ENCODE results near the gene DNA2.

DNA2 gene

GRCh38 chr10:68397005-68397404 lies 74.8 kb downstream of the DNA2 start:
- H3K9me3 ChIP-seq (ENCODE audit: severe bottlenecking): no peaks in the 10 kb centered on the region
- peaks cover 60% of the 10 kb centered on the region for H3K36me3 ChIP-seq
- no peak overlapping the region for H3K27ac ChIP-seq
- DNase-seq: no peak
- no peak for TF ChIP-seq CTCF (IDR thresholded peaks at IDR 0.05; ENCODE audit: low read depth, low read length)
- no peaks in the 10 kb centered on the region for H3K27me3 ChIP-seq (ENCODE audit: insufficient read depth, low read depth, severe bottlenecking)
- H3K4me3 ChIP-seq (ENCODE audit: low read depth, low read length): no peak overlapping the region

GRCh38 chr10:68385740-68386139 lies 86.0 kb downstream of the DNA2 start:
- no peak for TF ChIP-seq CTCF (IDR thresholded peaks at IDR 0.05; ENCODE audit: low read depth, low read length)
- no peak overlapping the region for H3K4me3 ChIP-seq (ENCODE audit: low read depth, low read length)
- no peaks in the 10 kb centered on the region for H3K27me3 ChIP-seq (ENCODE audit: insufficient read depth, low read depth, severe bottlenecking)
- H3K9me3 ChIP-seq (ENCODE audit: severe bottlenecking): no peaks in the 10 kb centered on the region
- H3K27ac ChIP-seq: no peak overlapping the region
- peaks cover 68% of the 10 kb centered on the region for H3K36me3 ChIP-seq
- no peak for DNase-seq

- H3K36me3 ChIP-seq: peaks cover 51% of the 10 kb centered on the region
- H3K4me3 ChIP-seq (ENCODE audit: low read depth, low read length): no peak overlapping the region
- DNase-seq: no peak
- no peak overlapping the region for H3K27ac ChIP-seq
- no peak for TF ChIP-seq CTCF (IDR thresholded peaks at IDR 0.05; ENCODE audit: low read depth, low read length)
- H3K27me3 ChIP-seq (ENCODE audit: insufficient read depth, low read depth, severe bottlenecking): no peaks in the 10 kb centered on the region
- H3K9me3 ChIP-seq (ENCODE audit: severe bottlenecking): no peaks in the 10 kb centered on the region
These were observed 100.2 kb downstream of the DNA2 start for GRCh38 chr10:68371604-68372003.

- Histone ChIP-seq H3K36me3 (peaks cover 33% of the 10 kb centered on the region), H3K9me3 (ENCODE audit: severe bottlenecking) (no peaks in the 10 kb centered on the region), H3K27ac (no peak overlapping the region), H3K4me3 (ENCODE audit: low read depth, low read length) (no peak overlapping the region), H3K27me3 (ENCODE audit: insufficient read depth, low read depth, severe bottlenecking) (no peaks in the 10 kb centered on the region)
- no peak for TF ChIP-seq CTCF (IDR thresholded peaks at IDR 0.05; ENCODE audit: low read depth, low read length)
- no peak for DNase-seq
These were observed 104.7 kb downstream of the DNA2 start for GRCh38 chr10:68367121-68367520.

- Histone ChIP-seq H3K4me3 (ENCODE audit: low read depth, low read length) (no peak overlapping the region), H3K9me3 (ENCODE audit: severe bottlenecking) (no peaks in the 10 kb centered on the region), H3K36me3 (peaks cover 32% of the 10 kb centered on the region), H3K27me3 (ENCODE audit: insufficient read depth, low read depth, severe bottlenecking) (no peaks in the 10 kb centered on the region), H3K27ac (no peak overlapping the region)
- no peak for DNase-seq
- no peak for TF ChIP-seq CTCF (IDR thresholded peaks at IDR 0.05; ENCODE audit: low read depth, low read length)
These were observed 105.2 kb downstream of the DNA2 start for GRCh38 chr10:68366600-68366999.

GRCh38 chr10:68365611-68366010 lies 106.2 kb downstream of the DNA2 start:
- peaks cover 39% of the 10 kb centered on the region for H3K36me3 ChIP-seq
- H3K27ac ChIP-seq: no peak overlapping the region
- no peak for DNase-seq
- H3K9me3 ChIP-seq (ENCODE audit: severe bottlenecking): no peaks in the 10 kb centered on the region
- no peaks in the 10 kb centered on the region for H3K27me3 ChIP-seq (ENCODE audit: insufficient read depth, low read depth, severe bottlenecking)
- no peak for TF ChIP-seq CTCF (IDR thresholded peaks at IDR 0.05; ENCODE audit: low read depth, low read length)
- H3K4me3 ChIP-seq (ENCODE audit: low read depth, low read length): no peak overlapping the region

Measured in WERI-Rb-1 (cell line).